B cell (primary cell): ENCODE results near the gene DLX3.

ENCODE experiments used
- CTCF ChIP-seq: fragments of 200-600 bp; IDR thresholded peaks from one replicate; pipeline ENCODE4 v1.8.0; 2022; ENCODE audit warnings: antibody characterized with exemption, mild to moderate bottlenecking
- EZH2 ChIP-seq: IDR thresholded peaks from 2 replicates; pipeline ENCODE4 v1.6.1; 2012; ENCODE audit warnings: borderline replicate concordance, low read depth, mild to moderate bottlenecking, moderate library complexity, low read length; ENCODE audit not compliant: insufficient read depth, poor library complexity, severe bottlenecking

- no peak for TF ChIP-seq CTCF
- TF ChIP-seq EZH2 = no peak
These were observed 40.9 kb upstream of the DLX3 start for GRCh38 chr17:50035945-50036344.
